GM18511 (cell line): Measurements from ENCODE around the gene ATRNL1.
"Not testable (repeated sequence)": the region's sequence is repeated elsewhere in the genome, so short reads cannot be mapped to it uniquely, and the experiment has no call there.

ENCODE experiments used
- ATAC-seq: cut with Tn5 transposase; IDR thresholded peaks from one replicate; pipeline ENCODE4 v1.9.1; 2021; ENCODE audit warnings: mild to moderate bottlenecking, moderate library complexity; ENCODE audit not compliant: unreplicated experiment

The ATRNL1 gene

DNA sequence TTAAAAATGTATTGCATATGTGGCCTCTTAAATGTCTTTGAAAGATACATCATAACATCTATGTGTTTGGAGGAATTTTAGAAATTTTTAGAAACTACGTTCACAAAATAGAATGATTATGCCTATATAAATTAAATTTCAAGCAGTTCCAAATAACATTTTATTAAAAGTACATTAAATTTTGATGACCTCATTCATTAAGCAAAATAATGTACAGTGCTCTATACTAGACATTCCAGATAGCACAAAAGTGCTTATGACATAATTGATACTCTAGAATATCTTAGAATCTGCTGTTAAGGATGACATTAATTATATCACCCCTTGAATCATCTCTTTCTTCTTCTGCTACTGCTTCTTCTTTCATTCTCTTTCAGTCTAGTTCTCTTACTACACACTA, 650.9 kb downstream of the ATRNL1 start:
- ATAC-seq = no peak

- no peak for ATAC-seq
Measured at GRCh38 chr10:115745943-115746342, 652.8 kb downstream of the ATRNL1 start.

- ATAC-seq = no peak
Measured at GRCh38 chr10:115747811-115748210, 654.6 kb downstream of the ATRNL1 start.

GRCh38 chr10:115758488-115758887, 665.3 kb downstream of the ATRNL1 start:
- ATAC-seq = not testable (repeated sequence)

GRCh38 chr10:115760131-115760530, 667.0 kb downstream of the ATRNL1 start:
- ATAC-seq = no peak

- ATAC-seq = no peak
Measured at GRCh38 chr10:115761166-115761565, 668.0 kb downstream of the ATRNL1 start.

DNA sequence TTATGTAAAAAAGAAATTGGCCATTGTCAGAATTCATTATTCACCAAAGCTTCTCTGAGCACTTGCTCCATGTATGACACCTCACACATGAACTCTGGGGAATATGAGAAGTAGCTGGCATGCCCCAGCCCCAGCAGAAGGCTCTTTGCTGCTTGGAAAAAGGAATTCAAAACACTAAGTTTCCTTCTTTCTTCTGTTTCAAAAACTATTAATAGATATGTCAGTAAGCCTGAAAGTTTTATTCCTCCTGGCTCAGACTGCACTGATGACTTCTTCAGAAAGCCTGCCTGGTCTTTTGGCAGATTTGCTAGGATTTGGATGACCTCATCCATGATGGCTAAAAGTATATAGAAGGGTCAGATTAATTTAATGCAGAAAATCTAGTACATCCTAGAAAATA, 668.9 kb downstream of the ATRNL1 start:
- ATAC-seq = no peak

DNA sequence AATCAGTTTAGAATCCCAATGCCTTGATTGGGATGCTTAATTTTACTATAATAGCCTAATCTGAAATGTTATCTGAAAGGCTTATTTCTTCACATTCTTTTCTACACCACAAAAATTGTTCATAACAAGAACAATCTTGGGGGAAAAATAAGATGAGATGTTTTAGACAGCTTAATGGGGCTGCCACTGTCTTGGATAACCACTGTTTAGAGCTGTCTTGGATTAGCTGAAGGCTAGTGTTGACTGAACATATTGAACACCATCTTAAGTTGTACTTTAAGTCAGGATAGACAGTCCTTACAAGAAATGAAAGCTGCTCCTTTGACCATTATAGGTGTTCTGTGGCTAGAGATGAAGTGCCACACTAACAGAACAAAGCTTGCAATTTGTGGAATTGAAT, 678.6 kb downstream of the ATRNL1 start:
- ATAC-seq = no peak

GRCh38 chr10:115772606-115773005, 679.4 kb downstream of the ATRNL1 start:
- ATAC-seq = no peak

- no peak for ATAC-seq
Measured at GRCh38 chr10:115773832-115774231, 680.7 kb downstream of the ATRNL1 start.

GRCh38 chr10:115774721-115775120, 681.6 kb downstream of the ATRNL1 start:
- no peak for ATAC-seq

DNA sequence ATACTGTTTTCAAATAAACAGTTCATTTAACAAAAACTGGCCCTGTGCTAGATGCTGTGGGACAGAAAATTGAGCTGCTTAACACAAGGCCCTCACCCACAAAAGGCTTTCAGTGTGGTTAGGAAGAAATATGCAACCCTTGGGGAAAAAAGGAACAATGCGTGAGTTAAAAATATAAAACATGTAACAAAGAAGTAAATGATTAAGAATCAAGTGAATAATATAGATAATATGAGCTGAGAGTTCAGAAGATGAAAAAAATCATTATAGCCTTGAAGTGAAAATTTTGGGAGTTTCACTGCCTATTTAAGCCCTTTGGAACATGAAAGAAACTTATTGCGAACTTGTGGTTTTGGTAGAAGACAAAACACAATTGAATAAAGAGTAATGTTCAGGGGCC, 684.5 kb downstream of the ATRNL1 start:
- ATAC-seq = no peak

DNA sequence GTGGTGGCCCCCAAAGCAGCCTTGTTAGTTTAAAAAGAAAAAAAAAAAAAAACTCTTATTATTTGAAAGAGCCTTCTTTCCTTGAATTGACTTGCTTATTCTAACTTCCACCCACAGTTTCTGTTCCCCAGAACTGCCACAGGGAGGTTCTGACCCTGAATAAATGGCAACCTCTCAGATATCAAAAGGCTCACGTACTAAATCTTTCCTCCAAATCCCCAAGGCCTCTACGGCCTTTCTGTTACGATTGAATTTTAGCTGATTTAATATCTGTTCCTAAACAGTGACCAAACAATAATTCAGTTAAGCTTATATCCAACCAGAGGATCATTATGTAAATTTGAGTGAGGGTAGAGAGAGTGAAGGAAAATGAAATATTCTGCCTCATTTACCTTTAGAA, 697.1 kb downstream of the ATRNL1 start:
- no peak for ATAC-seq

- ATAC-seq = no peak
Measured at GRCh38 chr10:115795964-115796363, 702.8 kb downstream of the ATRNL1 start.

DNA sequence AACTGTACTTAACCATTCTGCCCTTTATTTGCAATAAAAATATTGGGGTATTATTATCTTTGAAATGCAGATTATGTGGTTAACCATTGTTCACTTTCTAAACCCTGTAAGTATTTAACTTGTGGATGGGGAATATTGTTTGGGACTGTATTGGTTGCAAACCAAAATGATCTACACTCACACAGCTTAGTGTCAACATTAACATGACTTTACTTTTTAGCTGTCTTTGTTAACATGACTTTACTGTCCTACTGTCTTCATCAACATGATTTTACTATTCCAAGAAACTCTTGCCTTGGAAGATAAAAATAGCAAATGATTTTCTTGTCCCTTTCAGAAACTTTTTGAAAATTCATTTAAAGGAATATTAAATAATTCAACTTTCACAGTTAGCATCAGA, 708.3 kb downstream of the ATRNL1 start:
- no peak for ATAC-seq

- ATAC-seq = no peak
Measured at GRCh38 chr10:115801992-115802391, 708.8 kb downstream of the ATRNL1 start.

GRCh38 chr10:115802911-115803310, 709.7 kb downstream of the ATRNL1 start:
- no peak for ATAC-seq

DNA sequence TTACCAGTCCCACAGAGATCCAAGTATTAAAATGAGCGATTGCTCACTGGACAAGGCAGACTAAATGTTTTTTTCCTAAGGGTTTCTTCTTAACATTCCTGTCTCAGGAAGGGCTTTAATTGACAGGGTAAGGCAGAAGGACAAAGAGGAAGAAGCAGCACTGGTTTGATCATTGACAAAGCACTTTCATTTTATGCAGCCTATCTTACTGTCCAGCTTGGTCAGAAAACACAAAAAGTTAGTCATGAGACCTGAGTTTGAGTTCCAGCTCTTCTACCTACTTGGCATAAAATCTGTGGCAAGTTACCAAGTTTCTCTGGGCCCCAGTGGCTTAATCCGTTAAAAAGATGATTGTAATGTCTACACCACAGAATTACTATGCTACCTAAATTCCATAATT, 721.4 kb downstream of the ATRNL1 start:
- no peak for ATAC-seq

DNA sequence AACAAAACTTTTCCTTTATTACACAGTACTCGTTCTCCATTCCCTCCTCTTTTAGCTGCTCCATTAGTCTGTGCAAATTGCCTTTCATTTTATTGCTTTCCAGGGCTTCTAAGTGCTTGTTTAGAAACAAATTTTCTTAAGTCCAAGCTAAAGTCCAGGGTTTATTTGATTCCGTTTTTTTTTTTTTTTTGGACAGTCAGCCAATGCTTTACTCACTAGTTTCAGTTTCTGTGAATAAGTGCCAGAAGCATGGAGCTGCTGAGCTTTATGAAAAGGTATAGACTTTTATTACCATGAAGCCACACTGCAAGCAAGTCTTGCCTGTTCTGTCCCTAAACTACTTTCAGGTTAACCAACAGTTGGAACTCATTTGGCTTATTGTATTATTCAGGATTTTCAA, 724.8 kb downstream of the ATRNL1 start:
- no peak for ATAC-seq

DNA sequence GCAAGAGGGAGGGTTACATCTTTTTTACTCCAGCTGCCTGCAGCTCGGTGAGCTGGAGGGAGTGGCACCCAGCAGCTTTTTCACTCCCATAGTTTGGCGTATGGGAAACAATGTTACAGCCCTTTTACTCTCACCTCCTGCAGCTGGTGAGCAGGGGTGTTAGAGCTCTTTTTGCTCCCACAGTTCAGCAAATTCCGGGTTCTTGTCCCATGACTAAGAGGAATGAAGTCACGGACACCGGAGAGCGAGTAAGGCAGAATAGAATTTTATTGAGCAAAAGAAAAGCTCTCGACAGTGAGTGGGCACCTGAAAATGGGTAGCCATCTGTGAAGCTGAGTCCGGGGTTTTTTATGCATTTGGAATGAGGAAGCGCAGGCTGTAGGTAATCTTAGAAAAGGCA, 733.2 kb downstream of the ATRNL1 start:
- ATAC-seq = no peak

DNA sequence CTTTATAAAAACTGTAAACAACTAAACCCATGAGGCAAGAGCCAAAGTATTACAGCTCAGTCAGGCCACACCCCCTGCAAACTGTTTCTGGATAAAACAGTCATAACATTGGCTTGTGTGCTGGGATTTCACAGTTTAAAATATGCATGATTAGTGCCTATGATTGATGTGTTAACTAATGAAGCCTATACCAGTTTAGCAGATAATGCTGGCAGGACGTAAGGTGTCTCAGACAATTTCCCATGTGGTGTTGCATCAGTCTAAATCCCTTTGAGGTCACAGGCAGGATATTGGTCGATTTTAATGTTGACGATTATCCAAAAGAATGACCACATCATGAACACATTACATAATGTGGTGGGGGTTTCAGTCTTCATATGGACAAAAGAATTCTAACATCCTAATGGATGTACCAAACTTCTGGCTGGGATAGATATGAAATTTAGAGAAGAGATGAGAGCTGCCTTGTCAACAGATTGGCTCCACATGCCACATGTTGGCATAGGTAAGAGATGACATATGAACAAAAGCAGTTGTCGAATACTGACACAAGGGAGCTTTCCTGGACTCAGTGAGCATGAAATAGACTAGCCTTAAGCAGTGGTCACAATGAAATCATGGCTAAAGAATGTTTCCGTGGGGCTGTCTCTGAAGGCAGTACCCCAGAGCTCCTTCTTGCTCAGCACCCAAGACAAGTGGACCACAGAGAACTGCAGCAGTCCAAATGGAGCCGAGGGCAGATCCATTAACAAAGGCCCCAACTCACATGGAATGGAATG, 734.3 kb downstream of the ATRNL1 start:
- ATAC-seq = no peak

DNA sequence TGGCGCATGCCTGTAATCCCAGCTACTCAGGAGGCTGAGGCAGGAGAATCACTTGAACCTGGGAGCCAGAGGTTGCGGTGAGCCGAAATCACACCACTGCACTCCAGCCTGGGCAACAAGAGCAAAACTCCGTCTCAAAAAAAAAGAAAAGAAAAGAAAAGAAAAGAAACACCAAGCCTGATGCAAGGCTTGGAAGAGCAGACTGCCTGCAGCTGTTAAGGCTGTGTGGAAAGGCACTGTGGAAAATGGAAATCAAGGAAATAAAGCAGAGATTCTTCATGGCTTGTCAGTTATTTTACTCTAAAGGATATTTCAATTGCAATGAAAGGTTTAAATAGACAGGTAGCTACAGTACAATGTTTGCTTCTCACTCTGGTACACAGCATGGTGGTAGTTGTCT, 735.0 kb downstream of the ATRNL1 start:
- ATAC-seq = not testable (repeated sequence)
